HEK293 (cell line): ENCODE measurements around the gene XK.

Experiments used
- CTCF ChIP-seq: fragments of 450-650 bp; formaldehyde crosslinking; IDR thresholded peaks from 2 replicates; pipeline ENCODE4 v1.5.1; 2016; ENCODE audit warnings: missing biosample characterization, missing genetic modification characterization
- ELK4 ChIP-seq: IDR thresholded peaks from 2 replicates; pipeline ENCODE4 v1.6.1; 2011; ENCODE audit warnings: mild to moderate bottlenecking, low read depth, low read length, borderline replicate concordance
- REPIN1 ChIP-seq: fragments of 450-650 bp; formaldehyde crosslinking; IDR thresholded peaks from 2 replicates; pipeline ENCODE4 v1.5.1; 2017; ENCODE audit warnings: missing biosample characterization, missing genetic modification characterization, low read depth
- SP7 ChIP-seq: fragments of 450-650 bp; formaldehyde crosslinking; IDR thresholded peaks from 2 replicates; pipeline ENCODE4 v1.5.1; 2016; ENCODE audit warnings: missing biosample characterization, missing genetic modification characterization
- TRIM28 ChIP-seq: IDR thresholded peaks from 2 replicates; pipeline ENCODE4 v1.6.1; 2011; ENCODE audit warnings: low read length, control low read depth, borderline replicate concordance
- TSHZ1 ChIP-seq: fragments of 450-650 bp; formaldehyde crosslinking; IDR thresholded peaks from 2 replicates; pipeline ENCODE4 v1.5.1; 2016; ENCODE audit warnings: missing biosample characterization, missing genetic modification characterization, borderline replicate concordance
- ZNF510 ChIP-seq: fragments of 450-650 bp; formaldehyde crosslinking; IDR thresholded peaks from 2 replicates; pipeline ENCODE4 v1.5.1; 2018; ENCODE audit warnings: mild to moderate bottlenecking, missing genetic modification characterization, missing biosample characterization; ENCODE audit not compliant: insufficient replicate concordance
- ZNF530 ChIP-seq: fragments of 450-650 bp; formaldehyde crosslinking; IDR thresholded peaks from 2 replicates; pipeline ENCODE4 v1.5.1; 2016; ENCODE audit warnings: low read depth, missing biosample characterization, missing genetic modification characterization
- ZNF555 ChIP-seq: fragments of 450-650 bp; formaldehyde crosslinking; conservative IDR thresholded peaks from 2 replicates; pipeline ENCODE4 v1.5.1; 2017; ENCODE audit warnings: missing biosample characterization, mild to moderate bottlenecking, missing genetic modification characterization, inconsistent platforms
- ZNF768 ChIP-seq: fragments of 450-650 bp; formaldehyde crosslinking; IDR thresholded peaks from 2 replicates; pipeline ENCODE4 v1.5.1; 2018; ENCODE audit warnings: missing biosample characterization, mild to moderate bottlenecking, missing genetic modification characterization
- ZNF792 ChIP-seq: fragments of 450-650 bp; formaldehyde crosslinking; IDR thresholded peaks from 2 replicates; pipeline ENCODE4 v1.5.1; 2016; ENCODE audit warnings: missing biosample characterization, missing genetic modification characterization

GRCh38 chrX:37726346-37726745 lies 40.8 kb downstream of the XK start:
- no peak for TF ChIP-seq CTCF
- no peak for TF ChIP-seq ELK4
- no peak for TF ChIP-seq TSHZ1 (tag by site-specific recombination)
- no peak for TF ChIP-seq ZNF768 (tag by site-specific recombination)
- no peak for TF ChIP-seq TRIM28
- TF ChIP-seq REPIN1 (tag by site-specific recombination): no peak
- no peak for TF ChIP-seq ZNF555
- no peak for TF ChIP-seq ZNF792 (tag by site-specific recombination)
- TF ChIP-seq ZNF530: no peak
- TF ChIP-seq ZNF510 (tag by site-specific recombination): no peak
- no peak for TF ChIP-seq SP7
